ENCODE results near the gene RAD54L.
"Not testable (repeated sequence)": the region's sequence is repeated elsewhere in the genome, so short reads cannot be mapped to it uniquely, and the experiment has no call there.

The RAD54L gene

DNA sequence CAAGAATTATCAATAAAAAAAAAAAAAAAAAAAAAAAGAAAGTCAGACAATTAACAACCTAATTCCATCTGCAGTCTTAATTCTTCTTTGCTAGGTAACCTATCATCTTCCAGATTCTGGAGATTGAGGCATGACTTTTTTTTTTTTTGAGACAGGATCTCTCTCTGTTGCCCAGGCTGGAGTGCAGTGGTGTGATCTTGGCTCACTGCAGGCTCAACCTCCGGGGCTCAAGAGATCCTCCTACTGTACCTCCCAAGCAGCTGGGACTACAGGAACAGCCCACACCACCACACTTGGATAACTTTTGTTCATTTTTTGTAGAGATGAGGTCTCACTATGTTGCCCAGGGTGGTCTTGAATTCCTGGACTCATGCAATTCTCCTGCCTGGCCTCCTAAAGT, 4.6 kb upstream of the RAD54L start:
- no peak for DNase-seq

DNA sequence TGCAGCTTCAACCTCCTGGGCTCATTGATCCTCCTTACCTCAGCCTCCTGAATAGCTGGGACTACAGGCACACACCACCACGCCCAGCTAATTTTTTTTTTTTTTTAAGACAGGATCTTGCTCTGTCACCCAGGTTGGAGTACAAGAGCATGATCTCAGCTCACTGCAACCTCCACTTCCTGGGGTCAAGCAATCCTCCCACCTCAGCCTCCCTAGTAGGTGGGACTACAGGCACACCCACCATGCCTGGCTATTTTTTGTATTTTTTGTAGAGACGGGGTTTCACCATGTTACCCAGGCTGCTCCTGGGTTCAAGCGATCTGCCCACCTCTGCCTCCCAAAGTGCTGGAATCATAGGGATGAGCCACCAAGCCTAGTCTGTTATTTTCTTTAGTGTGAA, 3.7 kb upstream of the RAD54L start:
- not testable (repeated sequence) for DNase-seq

DNA sequence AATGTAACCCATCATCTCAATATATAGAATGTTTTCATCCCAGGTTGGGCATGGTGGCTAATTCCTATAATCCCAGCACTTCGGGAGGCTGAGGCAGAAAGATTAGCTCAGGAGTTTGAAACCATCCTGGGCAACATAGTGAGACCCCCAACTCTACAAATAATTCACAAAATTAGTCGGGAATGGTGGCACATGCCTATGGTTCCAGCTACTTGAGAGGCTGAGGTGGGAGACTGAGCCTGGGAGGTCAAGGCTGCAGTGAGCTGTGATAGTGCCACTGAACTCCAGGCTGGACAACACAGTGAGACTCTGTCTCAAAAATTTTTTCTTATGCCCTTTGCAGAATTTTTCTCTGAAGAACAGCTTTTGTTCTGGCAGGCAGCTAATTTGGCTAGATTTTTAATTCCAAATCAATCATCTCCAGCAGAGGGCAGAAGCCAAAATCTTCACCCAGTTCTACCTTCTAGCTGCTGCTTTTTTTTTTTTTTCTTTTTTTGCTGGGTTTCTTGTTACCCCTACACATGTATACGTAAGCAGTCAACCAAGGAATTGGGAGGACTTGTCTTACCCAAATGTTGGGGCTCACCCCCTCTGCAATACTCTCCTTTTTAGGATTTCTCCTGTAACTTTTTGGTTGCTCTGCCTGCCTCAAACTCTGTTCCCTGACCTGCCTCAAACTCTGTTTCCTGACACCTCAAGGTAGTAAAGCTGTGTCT, 2.7 kb upstream of the RAD54L start:
- no peak for DNase-seq

DNA sequence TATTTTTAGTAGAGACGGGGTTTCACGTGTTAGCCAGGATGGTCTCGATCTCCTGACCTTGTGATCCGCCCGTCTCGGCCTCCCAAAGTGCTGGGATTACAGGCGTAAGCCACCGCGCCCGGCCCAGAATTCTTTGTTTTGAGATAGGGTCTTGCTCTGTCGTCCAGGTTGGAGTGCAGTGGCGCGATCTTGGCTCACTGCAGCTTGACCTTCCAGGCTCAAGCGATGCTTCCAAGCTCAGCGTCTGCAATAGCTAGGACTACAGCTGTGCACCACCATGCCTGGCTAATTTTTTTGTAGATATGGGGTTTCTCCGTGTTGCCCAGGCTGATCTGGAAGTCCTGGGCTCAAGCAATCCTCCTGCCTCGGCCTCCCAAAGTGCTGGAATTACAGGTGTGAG, 1.4 kb upstream of the RAD54L start:
- DNase-seq = not testable (repeated sequence)

DNA sequence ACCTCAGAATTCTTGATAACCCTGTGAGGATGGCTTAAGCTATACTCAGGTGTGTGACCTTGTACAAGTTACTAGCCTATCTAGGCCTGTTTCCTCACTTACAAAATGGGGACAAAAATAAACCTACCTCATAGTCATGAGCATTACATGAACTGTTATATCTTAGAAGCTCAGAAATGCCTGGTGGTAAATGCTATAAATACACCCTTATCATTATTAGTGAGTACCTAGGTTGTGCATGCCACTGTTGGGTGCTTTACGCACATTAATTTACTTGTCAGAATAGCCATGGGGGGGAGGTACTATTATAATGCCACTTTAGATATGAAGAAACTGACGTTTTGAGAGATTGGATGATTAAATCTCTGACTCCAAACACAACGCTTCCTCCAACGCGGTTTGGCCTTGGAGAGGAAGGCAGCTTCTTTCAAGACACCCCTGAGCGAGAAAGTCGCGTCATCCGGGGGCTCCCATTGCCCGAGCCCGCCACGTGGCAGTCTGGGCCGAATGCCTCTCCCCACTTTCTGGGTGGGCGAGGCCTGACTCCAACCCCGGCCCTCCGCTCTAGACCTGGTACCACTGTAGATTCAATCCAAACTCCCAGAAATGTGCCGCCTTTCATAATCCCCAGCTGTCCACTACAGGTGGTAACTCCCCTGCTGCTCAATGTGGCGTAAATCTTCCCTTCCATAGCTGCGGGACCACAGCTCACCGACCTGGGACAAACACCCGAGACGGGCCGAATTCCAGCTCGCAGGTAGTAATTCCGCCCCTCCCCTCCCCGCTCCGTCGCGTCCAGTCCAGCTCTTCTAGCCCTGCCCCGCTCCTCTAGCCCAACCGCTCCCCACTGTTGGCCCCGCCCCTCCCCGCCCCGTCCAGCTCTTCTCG, 771 bp upstream of the RAD54L start:
- peak in 1 of 2 experiments; percentile 96 for DNase-seq

DNA sequence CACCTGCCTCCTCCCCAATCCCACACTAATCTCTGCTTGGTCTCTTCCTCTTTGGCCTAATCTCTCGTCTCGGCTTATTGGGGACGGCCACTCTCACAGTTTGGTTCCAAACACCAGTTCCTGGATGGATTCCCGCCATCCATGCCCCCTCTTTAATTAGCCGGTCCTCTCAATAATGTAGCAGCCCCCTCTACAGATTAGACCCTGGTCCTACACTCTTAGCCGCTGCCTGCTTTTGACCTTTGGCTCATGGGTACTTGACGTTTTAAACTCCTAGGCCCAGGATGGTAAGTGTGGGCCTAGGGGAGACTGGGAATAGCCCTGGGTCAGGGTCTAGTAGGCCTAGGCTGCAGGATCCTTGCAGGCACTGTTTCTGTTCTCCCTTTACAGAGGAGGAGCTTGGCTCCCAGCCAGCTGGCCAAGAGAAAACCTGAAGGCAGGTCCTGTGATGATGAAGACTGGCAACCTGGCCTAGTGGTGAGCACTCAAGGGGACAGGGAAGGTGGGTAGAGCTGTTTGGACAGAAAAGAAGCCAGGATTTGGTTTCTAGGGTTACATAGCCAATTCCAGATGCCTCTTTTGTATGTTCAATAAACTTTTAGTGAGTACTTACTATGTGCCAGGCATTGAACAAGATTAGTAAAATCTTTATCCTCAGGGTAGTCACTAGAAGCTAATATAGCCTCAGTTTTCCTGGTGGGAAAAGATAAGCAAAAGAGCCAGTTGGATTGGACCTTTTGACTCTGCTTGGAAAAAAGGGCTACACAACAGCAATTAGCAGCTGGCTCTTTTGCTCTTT, 758 bp downstream of the RAD54L start:
- DNase-seq = no peak

DNA sequence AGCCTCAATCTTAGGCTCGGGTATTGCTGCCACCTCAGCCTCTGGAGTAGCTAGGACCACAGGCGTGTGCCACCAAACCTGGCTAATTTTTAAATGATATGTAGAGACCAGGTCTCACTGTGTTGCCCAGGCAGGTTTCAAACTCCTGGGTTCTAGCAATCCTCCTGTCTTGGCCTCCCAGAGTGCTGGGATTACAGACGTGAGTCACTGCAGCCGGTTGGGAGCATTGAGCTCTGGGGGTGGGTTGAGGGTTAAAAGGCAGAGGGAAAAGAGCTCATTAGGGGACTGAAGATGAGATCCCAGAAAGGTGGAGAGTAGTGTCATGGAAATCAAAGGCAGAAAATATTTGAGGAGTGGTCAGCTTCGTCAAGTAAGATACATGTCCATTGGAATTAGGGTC, 7.1 kb downstream of the RAD54L start:
- no peak for DNase-seq

DNA sequence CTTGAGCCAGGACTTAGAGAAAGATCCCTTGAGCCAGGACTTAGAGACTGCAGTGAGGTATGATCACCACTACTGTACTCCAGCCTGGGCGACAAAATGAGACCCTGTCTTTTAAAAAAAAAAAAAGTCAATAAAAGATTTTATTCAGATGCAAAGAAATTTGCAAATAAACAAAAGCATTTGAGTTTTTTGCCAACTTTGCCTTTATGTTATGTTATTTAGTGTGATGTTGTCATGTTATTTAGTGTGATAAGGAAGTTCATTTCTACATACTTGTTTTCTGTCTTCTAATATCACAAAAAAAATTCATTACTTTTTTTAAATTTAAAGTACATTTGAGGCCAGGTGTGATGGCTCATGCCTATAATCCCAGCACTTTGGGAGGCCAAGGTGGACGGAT, 9.0 kb downstream of the RAD54L start:
- DNase-seq = no peak

DNA sequence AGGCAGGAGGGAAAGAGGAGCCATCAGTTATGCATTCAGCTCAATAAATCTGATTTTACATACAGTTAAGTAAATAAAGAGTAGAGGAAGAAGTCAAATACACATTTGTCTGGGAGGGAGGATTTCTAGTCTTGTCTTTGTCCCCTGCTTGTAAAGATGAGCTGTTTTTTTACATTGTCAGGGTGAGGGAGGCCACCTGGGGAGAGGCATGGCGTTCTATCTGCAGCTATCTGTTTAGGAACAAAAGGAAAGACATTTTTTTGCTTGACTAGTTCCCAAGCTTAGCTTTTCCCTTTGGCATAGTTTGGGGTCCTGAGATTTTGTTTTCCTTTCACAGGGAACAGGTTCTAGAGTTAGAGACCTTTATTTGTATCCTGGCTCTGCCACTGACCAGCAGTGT, 14.9 kb downstream of the RAD54L start:
- DNase-seq = no peak

DNA sequence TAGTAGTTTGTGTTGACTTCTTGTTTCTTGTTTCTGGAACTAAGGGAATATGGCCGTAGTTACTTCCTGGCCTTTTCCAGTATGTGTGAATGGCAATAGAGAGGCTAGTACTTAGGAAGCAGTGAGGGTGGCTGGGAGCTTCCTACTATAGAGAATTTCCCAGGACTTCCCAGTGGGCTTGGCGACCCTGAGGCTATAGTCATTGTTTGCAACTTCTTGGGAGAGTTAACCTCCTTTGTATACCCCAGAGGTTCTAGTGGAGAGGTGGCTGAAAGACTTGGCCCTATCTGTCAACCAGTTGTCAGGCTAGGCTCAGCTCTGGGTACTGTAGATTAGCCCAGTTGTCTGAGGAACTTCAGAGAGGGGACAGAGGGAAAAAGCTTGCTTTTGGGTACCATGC, 15.6 kb downstream of the RAD54L start:
- no peak for DNase-seq

DNA sequence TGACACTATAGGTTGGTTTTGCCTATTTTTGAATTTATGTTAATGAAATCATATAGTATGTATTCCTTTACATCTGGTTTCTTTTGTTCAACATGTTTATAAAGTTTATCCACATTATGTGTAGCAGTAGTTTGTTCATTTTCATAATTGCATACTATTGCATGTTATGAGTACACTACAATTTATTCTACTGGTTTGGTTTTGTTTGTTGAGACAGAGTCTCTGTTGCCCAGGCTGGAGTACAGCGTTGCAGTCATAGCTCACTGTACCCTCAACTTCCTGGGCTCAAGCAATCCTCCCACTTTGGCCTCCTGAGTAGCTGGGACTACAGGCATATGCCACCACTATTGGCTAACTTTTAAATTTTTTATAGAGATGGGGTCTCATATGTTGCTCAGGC, 21.0 kb downstream of the RAD54L start:
- no peak for DNase-seq

DNA sequence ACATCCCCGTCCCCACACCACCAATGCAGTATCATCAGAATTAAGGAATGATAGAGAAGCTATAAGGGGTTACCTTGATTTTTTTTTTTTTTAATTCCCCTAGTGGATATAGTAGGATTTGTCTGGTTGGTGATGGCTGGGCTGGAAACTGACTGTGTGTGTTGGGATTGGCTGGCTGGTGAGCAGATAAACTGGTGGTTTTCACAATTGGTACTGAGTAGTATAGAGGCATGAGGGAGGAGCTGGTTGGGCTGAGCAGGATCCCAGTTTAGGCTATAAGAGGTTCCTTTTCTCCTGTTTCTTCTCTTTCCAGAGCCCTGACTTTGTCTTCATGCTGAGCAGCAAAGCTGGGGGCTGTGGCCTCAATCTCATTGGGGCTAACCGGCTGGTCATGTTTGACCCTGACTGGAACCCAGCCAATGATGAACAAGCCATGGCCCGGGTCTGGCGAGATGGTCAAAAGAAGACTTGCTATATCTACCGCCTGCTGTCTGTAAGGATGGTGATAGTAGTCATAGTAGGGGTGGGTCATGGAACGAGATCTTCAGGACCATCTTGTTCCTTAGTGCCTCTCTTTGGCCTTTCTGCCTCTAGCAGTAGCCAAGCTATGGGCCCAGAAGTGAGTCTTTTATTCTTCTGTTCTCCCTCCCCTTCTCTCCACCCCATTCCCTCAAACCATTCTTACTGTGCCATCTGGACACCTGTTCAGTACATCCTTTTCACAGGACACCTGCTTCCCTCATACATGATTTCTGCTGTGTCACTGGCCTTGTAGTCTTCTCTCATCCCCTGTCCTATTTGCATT, 26.9 kb downstream of the RAD54L start:
- DNase-seq = no peak

DNA sequence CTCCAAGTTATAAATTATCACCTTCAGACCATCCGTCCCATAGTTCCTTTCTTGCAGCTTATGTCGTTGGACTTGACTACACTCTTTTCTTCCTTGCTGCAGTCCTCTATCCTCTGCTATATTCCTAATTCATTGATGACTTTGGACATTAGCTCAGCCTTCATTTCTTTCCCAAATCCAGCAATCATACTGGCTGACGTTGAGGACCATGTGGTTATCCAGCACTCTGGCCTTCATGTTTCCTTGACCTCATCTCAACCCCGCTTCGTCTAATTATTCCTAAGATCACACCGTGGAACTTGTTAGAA, 27.4 kb downstream of the RAD54L start:
- no peak for DNase-seq

DNA sequence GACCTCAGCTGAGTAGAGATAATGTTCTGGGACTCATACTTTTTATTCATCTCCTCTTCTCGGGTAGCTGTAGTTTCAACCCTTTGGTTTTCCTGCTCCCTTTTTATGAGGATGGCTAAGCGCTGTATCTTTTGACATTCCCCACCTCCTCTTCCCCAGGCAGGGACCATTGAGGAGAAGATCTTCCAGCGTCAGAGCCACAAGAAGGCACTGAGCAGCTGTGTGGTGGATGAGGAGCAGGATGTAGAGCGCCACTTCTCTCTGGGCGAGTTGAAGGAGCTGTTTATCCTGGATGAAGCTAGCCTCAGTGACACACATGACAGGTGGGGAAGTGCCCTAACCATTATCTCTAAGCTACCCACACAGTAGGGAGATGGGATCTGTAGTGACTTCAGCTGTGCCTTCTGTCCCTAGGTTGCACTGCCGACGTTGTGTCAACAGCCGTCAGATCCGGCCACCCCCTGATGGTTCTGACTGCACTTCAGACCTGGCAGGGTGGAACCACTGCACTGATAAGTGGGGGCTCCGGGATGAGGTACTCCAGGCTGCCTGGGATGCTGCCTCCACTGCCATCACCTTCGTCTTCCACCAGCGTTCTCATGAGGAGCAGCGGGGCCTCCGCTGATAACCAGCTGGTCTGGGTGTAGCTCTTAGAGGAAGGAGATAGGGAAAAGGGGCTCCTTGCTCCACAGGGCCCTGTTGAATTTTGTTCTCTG, 30.3 kb downstream of the RAD54L start:
- DNase-seq = no peak

DNA sequence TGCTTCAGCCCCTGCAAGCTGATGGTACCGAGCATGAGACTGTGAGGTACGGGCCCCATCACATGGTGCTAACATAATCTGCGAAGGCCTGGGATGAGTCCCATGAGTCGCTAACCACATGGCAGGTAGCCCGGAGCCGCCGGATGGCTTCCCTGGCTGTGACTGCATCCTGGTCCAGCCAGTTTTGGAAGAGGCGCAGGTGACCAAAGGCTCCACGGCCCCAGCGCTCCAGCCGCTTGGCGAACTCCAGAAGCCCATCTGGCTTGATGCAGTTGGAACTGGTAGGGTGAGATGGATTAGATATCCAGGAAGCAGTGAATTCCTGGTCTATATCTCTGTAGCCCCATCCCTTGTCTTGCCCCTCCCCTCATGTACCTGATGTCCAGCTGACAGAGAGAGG, 31.2 kb downstream of the RAD54L start:
- DNase-seq = no peak

DNA sequence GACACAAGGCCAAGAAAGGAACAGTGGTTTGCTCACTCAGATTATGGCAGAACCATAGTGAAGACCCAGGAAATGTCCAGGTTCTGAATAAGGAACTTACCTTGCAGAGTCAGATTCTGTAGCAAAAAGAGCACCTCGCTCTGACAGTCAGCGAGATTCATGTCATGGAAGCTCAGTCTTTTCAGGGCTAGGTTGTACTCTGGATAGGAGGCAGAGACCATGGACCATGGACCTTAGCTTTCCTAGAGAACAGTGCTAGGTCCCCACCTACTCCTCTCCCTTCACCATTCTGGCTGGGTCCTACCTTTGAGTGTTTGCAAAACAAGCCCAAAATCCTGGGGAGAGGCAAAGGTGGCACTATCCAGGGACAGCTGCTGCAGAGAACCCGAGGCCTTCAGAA, 32.5 kb downstream of the RAD54L start:
- no peak for DNase-seq

DNA sequence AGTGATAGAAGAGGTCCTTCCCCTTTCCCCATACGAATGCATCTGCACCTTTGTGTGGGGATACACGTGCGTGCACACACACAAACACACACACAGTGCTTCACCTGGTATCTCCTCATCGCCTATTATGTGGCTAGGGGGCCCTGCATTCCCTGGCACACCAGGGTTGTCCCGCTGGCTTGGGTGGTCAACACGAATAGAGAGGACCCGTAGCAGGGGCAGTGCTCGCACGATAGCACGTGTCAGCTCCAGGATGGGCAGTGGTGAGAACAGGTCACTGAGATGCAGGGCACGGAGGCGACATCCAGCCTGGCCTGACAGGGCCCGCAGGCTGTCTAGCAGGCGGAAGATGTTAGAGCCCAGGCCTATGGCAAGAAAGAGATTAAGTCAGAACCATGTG, 33.5 kb downstream of the RAD54L start:
- DNase-seq = no peak

DNA sequence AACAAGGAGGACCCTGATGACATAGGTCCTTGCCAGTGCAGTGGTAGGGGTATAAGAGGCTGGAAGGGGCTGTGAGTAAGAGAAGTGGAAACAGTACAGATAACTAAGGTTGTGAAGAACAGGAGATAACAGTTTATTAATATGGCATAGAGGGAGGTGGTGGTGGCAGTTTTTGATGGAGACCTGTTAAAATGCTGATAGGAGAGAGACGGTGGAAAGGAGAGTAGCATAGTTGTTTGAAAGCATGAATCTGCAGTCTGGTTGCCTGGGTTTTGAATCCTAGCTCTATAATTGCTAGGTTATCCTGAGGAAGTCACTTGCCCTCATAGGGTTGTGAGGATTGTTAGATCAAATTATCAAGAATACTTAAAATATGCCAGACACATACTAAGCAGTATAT, 36.5 kb downstream of the RAD54L start:
- DNase-seq = no peak

DNA sequence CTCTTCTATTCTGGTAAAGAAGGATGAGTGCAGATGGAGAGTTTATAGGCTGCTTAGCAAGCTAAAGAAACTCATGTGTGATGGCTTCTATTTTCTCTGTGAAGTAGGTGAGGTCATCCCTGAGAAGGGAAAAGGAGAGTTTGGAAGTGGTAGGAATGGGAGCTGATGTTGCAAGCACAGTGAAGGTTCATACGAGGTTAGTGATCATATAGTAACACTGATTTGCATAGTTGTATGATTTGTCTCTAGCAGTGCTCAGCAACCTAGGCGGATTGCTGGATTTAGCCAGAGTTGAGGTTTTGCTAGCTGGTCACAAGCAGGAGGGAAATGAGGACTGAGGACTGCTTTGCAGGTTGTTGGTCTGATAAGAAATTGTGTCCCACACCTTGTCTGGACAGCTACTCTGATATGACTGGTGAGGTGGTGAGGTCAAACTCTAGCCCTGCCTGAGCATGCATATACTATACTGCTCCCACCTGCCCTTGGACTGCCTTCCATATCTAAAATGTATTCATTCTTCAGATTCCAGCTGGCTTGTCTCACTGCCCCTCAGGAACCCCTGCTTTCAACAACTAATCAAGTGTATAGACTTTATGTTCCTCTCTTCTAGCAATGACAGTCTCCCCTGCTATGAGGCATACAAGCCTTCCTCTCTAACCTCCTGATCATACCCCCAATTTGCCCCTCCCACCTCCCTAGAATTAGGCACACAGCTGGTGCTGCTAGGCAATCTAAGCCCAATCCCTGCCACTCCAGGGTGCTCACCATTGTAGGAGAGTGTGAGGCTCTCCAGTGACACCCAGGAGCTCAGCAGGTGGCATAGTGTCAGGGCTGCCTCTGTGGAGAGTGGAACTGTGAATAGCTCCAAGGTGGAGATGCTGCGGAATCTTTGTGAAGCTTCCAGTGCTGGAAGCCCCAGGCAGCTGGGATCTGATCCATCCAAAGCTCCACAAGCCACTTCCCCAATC, 37.3 kb downstream of the RAD54L start:
- no peak for DNase-seq

DNA sequence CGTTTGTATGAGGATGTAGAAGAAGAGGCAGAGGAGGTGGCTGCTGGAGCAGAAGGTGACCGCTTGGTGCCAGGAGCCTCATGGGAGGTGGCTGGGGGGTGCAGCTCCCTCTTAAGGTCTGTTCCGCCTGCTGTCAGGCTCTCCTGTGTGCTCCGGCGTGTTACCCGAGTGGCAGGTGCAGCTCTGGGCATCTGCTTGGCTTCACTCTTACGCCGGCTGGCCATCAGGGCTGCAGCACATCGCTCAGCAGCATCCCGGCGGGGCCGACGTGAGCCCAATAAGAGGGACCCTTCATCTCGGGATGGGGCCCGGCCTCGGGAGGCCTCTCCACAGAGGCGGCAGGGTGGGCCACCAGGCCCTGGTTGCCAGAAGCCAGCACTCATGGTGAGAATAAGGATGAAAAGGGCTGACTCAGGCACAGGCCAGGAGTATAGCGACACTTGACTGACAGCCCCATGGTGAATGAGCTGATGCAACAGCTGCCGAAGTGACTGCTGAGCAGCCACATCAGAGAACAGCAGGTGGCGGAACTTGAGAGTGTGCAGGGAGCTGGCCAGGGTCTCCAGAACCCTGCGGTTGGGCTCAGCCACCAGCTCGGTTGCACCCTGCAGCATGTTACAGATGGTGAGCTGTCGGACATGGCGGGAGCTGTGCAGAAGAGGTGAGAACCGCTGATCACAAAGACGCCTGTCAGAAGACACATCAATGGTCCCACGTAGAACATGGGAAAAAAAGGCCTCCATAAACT, 38.3 kb downstream of the RAD54L start:
- DNase-seq = peak; percentile 77 to 87
